ENCODE results near the gene MAP4K3.
"Not testable (repeated sequence)": the region's sequence is repeated elsewhere in the genome, so short reads cannot be mapped to it uniquely, and the experiment has no call there.

DNA sequence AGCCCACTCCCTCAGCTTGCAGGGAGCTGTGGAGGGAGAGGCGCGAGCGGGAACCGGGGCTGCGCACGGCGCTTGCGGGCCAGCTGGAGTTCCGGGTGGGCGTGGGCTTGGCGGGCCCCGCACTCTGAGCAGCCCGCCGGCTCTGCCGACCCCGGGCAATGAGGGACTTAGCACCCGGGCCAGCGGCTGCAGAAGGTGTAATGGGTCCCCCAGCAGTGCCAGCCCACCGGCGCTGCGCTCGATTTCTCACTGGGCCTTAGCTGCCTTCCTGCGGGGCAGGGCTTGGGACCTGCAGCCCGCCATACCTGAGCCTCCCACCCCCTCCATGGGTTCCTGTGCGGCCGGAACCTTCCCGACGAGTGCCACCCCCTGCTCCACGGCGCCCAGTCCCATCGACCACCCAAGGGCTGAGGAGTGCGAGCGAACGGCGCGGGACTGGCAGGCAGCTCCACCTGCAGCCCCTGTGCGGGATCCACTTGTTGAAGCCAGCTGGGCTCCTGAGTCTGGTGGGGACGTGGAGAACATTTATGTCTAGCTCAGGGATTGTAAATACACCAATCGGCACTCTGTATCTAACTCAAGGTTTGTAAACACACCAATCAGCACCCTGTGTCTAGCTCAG lies 192.7 kb downstream of the MAP4K3 start:
- not testable (repeated sequence) for TF ChIP-seq POLR2AphosphoS5, CTCF, POLR2A, EP300 (IDR thresholded peaks at IDR 0.05)
